Natural killer cell (primary cell): ENCODE measurements around the gene CFAP43. TPM values are rescaled to one million over a fixed set of nuclear protein-coding genes. Genes with fewer than 3 reads are reported as not detected.

Source experiments
- ATAC-seq, 3 donors: fragments of 150-1000 bp in 2 of 3; fragments of 200-7000 bp in 1 of 3; cut with Tn5 transposase; 1 replicate in 1 of 3; 2 replicates in 2 of 3; pipeline ENCODE4 v1.10.0; 2021; ENCODE audit warnings: mild to moderate bottlenecking in 2 of 3, moderate library complexity in 2 of 3
- DNase-seq, 2 donors: peaks; one replicate each; pipeline versions ENCODE4 v3.0.0 to v3.0.0-alpha.2; 2013 to 2021; ENCODE audit warnings: mixed read lengths in 1 of 2
- H3K27ac ChIP-seq: one replicate; pipeline ENCODE4 v1.5.1; 2013; ENCODE audit warnings: mild to moderate bottlenecking, low read length
- H3K27me3 ChIP-seq: one replicate; pipeline ENCODE4 v1.6.1; 2013; ENCODE audit warnings: low read length; ENCODE audit not compliant: control insufficient read depth, insufficient read depth
- H3K36me3 ChIP-seq: one replicate; pipeline ENCODE4 v1.6.1; 2013; ENCODE audit warnings: low read length; ENCODE audit not compliant: control insufficient read depth, insufficient read depth
- H3K4me1 ChIP-seq: one replicate; pipeline ENCODE4 v1.6.1; 2013; ENCODE audit warnings: low read length; ENCODE audit not compliant: control insufficient read depth, insufficient read depth
- H3K4me3 ChIP-seq: one replicate; pipeline ENCODE4 v1.5.1; 2013; ENCODE audit warnings: low read length
- H3K9me3 ChIP-seq: one replicate; pipeline ENCODE4 v1.6.1; 2013; ENCODE audit warnings: low read length; ENCODE audit not compliant: control insufficient read depth, insufficient read depth
- H3K27ac Mint-ChIP-seq, 2 donors: one replicate each; pipeline ENCODE4 v1.8.0; 2022; ENCODE audit warnings: mild to moderate bottlenecking in 2 of 2, mixed read lengths in 2 of 2, moderate library complexity in 1 of 2
- H3K27me3 Mint-ChIP-seq, 2 donors: one replicate each; pipeline ENCODE4 v1.8.0; 2022; ENCODE audit warnings: low read depth in 2 of 2, mixed read lengths in 2 of 2
- H3K36me3 Mint-ChIP-seq: one replicate; pipeline ENCODE4 v1.8.0; 2022; ENCODE audit warnings: mixed read lengths
- H3K4me1 Mint-ChIP-seq, 2 donors: one replicate each; pipeline ENCODE4 v1.8.0; 2022; ENCODE audit warnings: mixed read lengths in 2 of 2
- H3K4me3 Mint-ChIP-seq: one replicate; pipeline ENCODE4 v1.8.0; 2022; ENCODE audit warnings: mild to moderate bottlenecking, moderate library complexity, mixed read lengths
- H3K9me3 Mint-ChIP-seq, 2 donors: one replicate each; pipeline ENCODE4 v1.8.0; 2022; ENCODE audit warnings: mixed read lengths in 2 of 2
- WGBS: methylation state at CpG from one replicate; pipeline ENCODE4 v1.1.7; 2013; ENCODE audit warnings: missing lambda C conversion rate; ENCODE audit not compliant: insufficient coverage; 5-methylcytosine and 5-hydroxymethylcytosine counted together
- intact Hi-C: fragments of 100-400 bp; cut with micrococcal nuclease; formaldehyde crosslinking; loops from one replicate; pipeline ENCODE4 v1.14.2; 2022
- total RNA-seq, 4 donors: library from RNA; stranded (reverse); fragments of 120-200 nt in 1 of 4; gene quantifications; one replicate each; pipeline versions ENCODE4 v1.2.3 to v1.2.4, GENCODE V29; 2013 to 2022
- TF ChIP-seq, protein P1 (sequence below): fragments of 200-600 bp; IDR thresholded peaks from one replicate; pipeline ENCODE4 v1.8.0; 2022; ENCODE audit warnings: antibody characterized with exemption

Gene CFAP43
- total RNA-seq, 3 donors from 2014 or later (not counting 1 experiment from before 2014, with no cell fraction given) = 0.16 TPM; not detected in 2

DNA sequence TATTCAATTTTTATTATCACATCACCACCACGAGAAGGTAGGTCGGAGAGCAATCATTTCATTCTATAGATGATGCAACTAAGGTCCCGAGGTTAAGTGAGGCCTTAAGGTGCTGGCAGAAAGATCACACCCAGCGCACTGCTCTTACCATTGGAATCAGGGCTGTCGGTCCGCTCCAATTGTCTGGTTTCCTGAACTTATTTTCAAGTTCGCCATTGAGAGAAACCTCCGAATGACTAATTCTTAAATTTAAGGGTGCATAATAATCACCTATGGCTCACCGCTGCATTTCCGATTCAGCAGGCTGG is 36.2 kb upstream of the CFAP43 start:
- Mint-ChIP-seq H3K4me1 (peaks cover 31% of the 10 kb centered on the region in 2 donors), H3K27me3 (no peaks in the 10 kb centered on the region), H3K9me3 (no peaks in the 10 kb centered on the region), H3K36me3 (peaks cover 7% of the 10 kb centered on the region), H3K27ac (peak overlapping the region; percentile 94 to 97), H3K4me3 (peak overlapping the region; percentile 90)
- H3K9me3 ChIP-seq = no peaks in the 10 kb centered on the region
- peaks cover 19% of the 10 kb centered on the region for H3K4me1 ChIP-seq
- H3K36me3 ChIP-seq = peaks cover 30% of the 10 kb centered on the region
- H3K27me3 ChIP-seq = no peaks in the 10 kb centered on the region
- peak in 1 of 3 donors; percentile 35 for ATAC-seq
- intact Hi-C loops = loop anchor here (1.0 to 10.0 kb wide), 6 partner anchors 12 to 464 kb away; partner anchors contain the start of genes ITPRIP, SFR1 and STN1
- WGBS = 12% methylated on average over 10 of the region's 10 CpGs
- peak overlapping the region; percentile 80 for H3K27ac ChIP-seq
- TF ChIP-seq, protein P1, sequence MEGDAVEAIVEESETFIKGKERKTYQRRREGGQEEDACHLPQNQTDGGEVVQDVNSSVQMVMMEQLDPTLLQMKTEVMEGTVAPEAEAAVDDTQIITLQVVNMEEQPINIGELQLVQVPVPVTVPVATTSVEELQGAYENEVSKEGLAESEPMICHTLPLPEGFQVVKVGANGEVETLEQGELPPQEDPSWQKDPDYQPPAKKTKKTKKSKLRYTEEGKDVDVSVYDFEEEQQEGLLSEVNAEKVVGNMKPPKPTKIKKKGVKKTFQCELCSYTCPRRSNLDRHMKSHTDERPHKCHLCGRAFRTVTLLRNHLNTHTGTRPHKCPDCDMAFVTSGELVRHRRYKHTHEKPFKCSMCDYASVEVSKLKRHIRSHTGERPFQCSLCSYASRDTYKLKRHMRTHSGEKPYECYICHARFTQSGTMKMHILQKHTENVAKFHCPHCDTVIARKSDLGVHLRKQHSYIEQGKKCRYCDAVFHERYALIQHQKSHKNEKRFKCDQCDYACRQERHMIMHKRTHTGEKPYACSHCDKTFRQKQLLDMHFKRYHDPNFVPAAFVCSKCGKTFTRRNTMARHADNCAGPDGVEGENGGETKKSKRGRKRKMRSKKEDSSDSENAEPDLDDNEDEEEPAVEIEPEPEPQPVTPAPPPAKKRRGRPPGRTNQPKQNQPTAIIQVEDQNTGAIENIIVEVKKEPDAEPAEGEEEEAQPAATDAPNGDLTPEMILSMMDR = no peak
- no peak for DNase-seq
- peak overlapping the region; percentile 74 for H3K4me3 ChIP-seq

DNA sequence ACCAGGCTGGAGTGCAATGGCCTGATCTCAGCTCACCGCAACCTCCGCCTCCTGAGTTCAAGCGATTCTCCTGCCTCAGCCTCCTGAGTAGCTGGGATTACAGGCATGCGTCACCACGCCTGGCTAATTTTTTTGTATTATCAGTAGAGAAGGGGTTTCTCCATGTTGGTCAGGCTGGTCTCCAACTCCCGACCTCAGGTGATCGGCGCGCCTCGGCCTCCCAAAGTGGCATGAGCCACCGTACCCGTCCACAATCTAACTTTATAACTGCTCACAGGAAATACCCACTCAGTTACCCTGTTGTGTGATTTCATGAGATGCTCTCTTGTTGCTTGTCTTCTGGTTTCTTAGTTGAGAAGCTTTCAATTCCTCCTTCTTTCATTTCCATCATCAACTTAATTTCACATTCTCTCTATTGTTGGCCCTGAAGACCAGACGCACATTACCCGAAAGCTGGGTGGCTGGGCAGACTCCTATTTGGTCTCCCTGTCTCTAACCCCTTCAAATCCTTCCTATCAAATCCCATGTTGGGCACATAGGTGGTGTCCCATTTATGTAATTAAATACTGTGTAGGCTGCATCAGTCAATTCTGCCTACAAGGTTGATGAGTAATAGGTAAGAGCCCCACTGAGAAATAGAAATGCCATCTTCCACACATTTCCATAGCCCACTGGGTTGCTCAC is 35.7 kb upstream of the CFAP43 start:
- no peaks in the 10 kb centered on the region for H3K27me3 Mint-ChIP-seq
- peaks cover 7% of the 10 kb centered on the region for H3K36me3 Mint-ChIP-seq
- 83% methylated on average over 14 of the region's 14 CpGs for whole genome bisulfite sequencing
- H3K27ac ChIP-seq = peak overlapping the region; percentile 80
- intact Hi-C loops = loop anchor here (1.0 to 10.0 kb wide), 6 partner anchors 12 to 463 kb away; partner anchors contain the start of genes ITPRIP, SFR1 and STN1
- no peaks in the 10 kb centered on the region for H3K27me3 ChIP-seq
- peaks cover 19% of the 10 kb centered on the region for H3K4me1 ChIP-seq
- H3K36me3 ChIP-seq = peaks cover 35% of the 10 kb centered on the region
- no peaks in the 10 kb centered on the region for H3K9me3 Mint-ChIP-seq
- DNase-seq (no peak), ATAC-seq (no peak)
- TF ChIP-seq, protein P1 = no peak
- H3K27ac Mint-ChIP-seq = peak overlapping the region; percentile 94 to 97
- peaks cover 31% of the 10 kb centered on the region in 2 donors for H3K4me1 Mint-ChIP-seq
- H3K9me3 ChIP-seq = no peaks in the 10 kb centered on the region
- peak overlapping the region; percentile 74 for H3K4me3 ChIP-seq
- peak overlapping the region; percentile 90 for H3K4me3 Mint-ChIP-seq

DNA sequence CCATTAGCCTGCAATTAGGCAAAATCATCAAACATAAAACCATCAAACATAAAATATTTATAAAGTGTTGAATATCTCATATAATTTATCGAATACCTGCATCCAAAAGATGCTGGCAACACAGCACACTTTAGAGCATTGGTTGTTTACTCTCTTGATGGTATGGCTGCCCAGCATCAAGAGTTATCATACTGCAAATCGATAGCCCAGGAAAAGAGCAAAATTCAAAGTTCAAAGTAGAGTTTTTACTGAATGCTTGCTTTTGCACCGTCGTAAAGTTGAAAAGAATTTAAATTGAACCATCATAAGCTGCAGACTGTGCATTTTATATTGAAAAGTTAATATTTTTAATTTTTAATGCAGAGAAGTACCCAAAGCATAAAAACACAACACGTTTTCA is 32.6 kb upstream of the CFAP43 start:
- no peaks in the 10 kb centered on the region for H3K27me3 ChIP-seq

More for the DNA sequence above, 32.6 kb upstream of the CFAP43 start:
- peaks cover 64% of the 10 kb centered on the region for H3K36me3 ChIP-seq
- Mint-ChIP-seq H3K9me3 (no peaks in the 10 kb centered on the region), H3K4me3 (no peak overlapping the region), H3K27me3 (no peaks in the 10 kb centered on the region), H3K36me3 (peaks cover 25% of the 10 kb centered on the region), H3K4me1 (peaks cover 50% of the 10 kb centered on the region in 2 donors), H3K27ac (peak overlapping the region; percentile 41 to 53)
- peaks cover 19% of the 10 kb centered on the region for H3K4me1 ChIP-seq
- intact Hi-C loops = loop anchor here (5.0 to 10.0 kb wide), 3 partner anchors 142 to 460 kb away; partner anchors contain the start of genes SFR1 and STN1
- H3K27ac ChIP-seq = no peak overlapping the region
- TF ChIP-seq, protein P1 = no peak
- ATAC-seq (no peak), DNase-seq (no peak)
- no peaks in the 10 kb centered on the region for H3K9me3 ChIP-seq
- WGBS = 100% methylated on average over 3 of the region's 5 CpGs
- no peak overlapping the region for H3K4me3 ChIP-seq
